Uterus (tissue), 4 donors: ENCODE results near the gene PFKFB2. TPM values are rescaled to one million over a fixed set of nuclear protein-coding genes. Genes with fewer than 3 reads are reported as not detected.

Source experiments
- DNase-seq, 2 donors: peaks; one replicate each; pipeline ENCODE4 v3.0.0-alpha.2; 2019 to 2020
- H3K27ac ChIP-seq, 2 donors: fragments of 200-600 bp; sonication (generic); 1 replicate in 1 of 2; 2 replicates in 1 of 2; pipeline ENCODE4 v1.5.1; 2016 to 2018
- H3K27me3 ChIP-seq, 2 donors: fragments of 200-600 bp; sonication (generic); one replicate each; pipeline ENCODE4 v1.5.1; 2018 to 2019; ENCODE audit warnings: control low read depth in 1 of 2
- H3K36me3 ChIP-seq, 2 donors: fragments of 200-600 bp; sonication (generic); one replicate each; pipeline ENCODE4 v1.5.1; 2019; ENCODE audit warnings: control low read depth in 1 of 2
- H3K4me1 ChIP-seq, 2 donors: fragments of 200-600 bp; sonication (generic); one replicate each; pipeline ENCODE4 v1.5.1; 2018 to 2019; ENCODE audit warnings: control low read depth in 1 of 2
- H3K4me3 ChIP-seq, 2 donors: fragments of 200-600 bp; sonication (generic); 1 replicate in 1 of 2; 2 replicates in 1 of 2; pipeline ENCODE4 v1.5.1; 2018 to 2019; ENCODE audit warnings: mild to moderate bottlenecking in 1 of 2
- H3K9me3 ChIP-seq, 2 donors: fragments of 200-600 bp; sonication (generic); one replicate each; pipeline ENCODE4 v1.5.1; 2019; ENCODE audit warnings: control low read depth in 1 of 2
- CTCF ChIP-seq, 4 experiments: fragments of 200-600 bp in 2 of 4; fragments of 450-650 bp in 2 of 4; sonication (generic) in 2 of 4; IDR thresholded peaks; one replicate each; pipeline ENCODE4 v1.5.1; 2016 to 2019; ENCODE audit warnings: antibody characterized with exemption in 4 of 4, mild to moderate bottlenecking in 2 of 4, moderate library complexity in 1 of 4
- POLR2A ChIP-seq, 2 donors: fragments of 450-650 bp; IDR thresholded peaks; one replicate each; pipeline ENCODE4 v1.6.1; 2016; ENCODE audit warnings: antibody characterized with exemption in 2 of 2, mild to moderate bottlenecking in 1 of 2, moderate library complexity in 1 of 2
- intact Hi-C: fragments of 100-400 bp; cut with DNase I; formaldehyde crosslinking; loops from one replicate; pipeline ENCODE4 v1.15.1; 2023; ENCODE audit warnings: low total_unique reads
- total RNA-seq, 4 donors: library from RNA; depleted of rRNA in 3 of 4; stranded (reverse); fragments of >200 nt in 3 of 4; gene quantifications; one replicate each; pipeline versions ENCODE4 v1.1.0 to v1.2.4, GENCODE V29; 2014 to 2023
- donor health status: DM: yes; HTN: yes; CAD: no.

Gene PFKFB2
- total RNA-seq, 4 donors from 2014 or later: 0.51 to 10.7 (median 2.9) TPM

GRCh38 chr1:207045453-207045852 is 7.6 kb upstream of the PFKFB2 start:
- no peaks in the 10 kb centered on the region for H3K36me3 ChIP-seq
- H3K4me3 ChIP-seq: no peak overlapping the region
- DNase-seq: no peak
- intact Hi-C loops: no loop called here
- TF ChIP-seq CTCF (IDR thresholded peaks at IDR 0.05) (no peak), POLR2A (IDR thresholded peaks at IDR 0.05) (no peak)
- H3K9me3 ChIP-seq: no peaks in the 10 kb centered on the region
- no peak overlapping the region for H3K27ac ChIP-seq
- no peaks in the 10 kb centered on the region for H3K27me3 ChIP-seq
- H3K4me1 ChIP-seq: peaks cover 0 to 10% of the 10 kb centered on the region in 2 donors

- intact Hi-C loops: no loop called here
These were observed 5.6 kb upstream of the PFKFB2 start for GRCh38 chr1:207047505-207047904.

GRCh38 chr1:207048041-207048440 is 5.0 kb upstream of the PFKFB2 start:
- DNase-seq: no peak
- no peaks in the 10 kb centered on the region for H3K36me3 ChIP-seq
- no peaks in the 10 kb centered on the region for H3K9me3 ChIP-seq
- intact Hi-C loops: no loop called here
- no peaks in the 10 kb centered on the region for H3K27me3 ChIP-seq
- no peak overlapping the region for H3K4me3 ChIP-seq
- no peak overlapping the region for H3K27ac ChIP-seq
- H3K4me1 ChIP-seq: peaks cover 0 to 10% of the 10 kb centered on the region in 2 donors
- TF ChIP-seq CTCF (IDR thresholded peaks at IDR 0.05) (no peak), POLR2A (IDR thresholded peaks at IDR 0.05) (no peak)

More at GRCh38 chr1:207047505-207047904, 5.6 kb upstream of the PFKFB2 start:
- H3K36me3 ChIP-seq: no peaks in the 10 kb centered on the region
- no peak overlapping the region for H3K27ac ChIP-seq
- H3K27me3 ChIP-seq: no peaks in the 10 kb centered on the region
- no peak for TF ChIP-seq POLR2A (IDR thresholded peaks at IDR 0.05)
- no peak for TF ChIP-seq CTCF (IDR thresholded peaks at IDR 0.05)
- H3K9me3 ChIP-seq: no peaks in the 10 kb centered on the region
- DNase-seq: no peak
- H3K4me1 ChIP-seq: peaks cover 0 to 10% of the 10 kb centered on the region in 2 donors
- H3K4me3 ChIP-seq: no peak overlapping the region

GRCh38 chr1:207049054-207049453 is 4.0 kb upstream of the PFKFB2 start:
- no peak for DNase-seq
- no peaks in the 10 kb centered on the region for H3K9me3 ChIP-seq
- H3K27ac ChIP-seq: no peak overlapping the region
- no peak for TF ChIP-seq CTCF (IDR thresholded peaks at IDR 0.05)
- TF ChIP-seq POLR2A (IDR thresholded peaks at IDR 0.05): no peak
- peaks cover 0 to 10% of the 10 kb centered on the region in 2 donors for H3K4me1 ChIP-seq
- no peaks in the 10 kb centered on the region for H3K36me3 ChIP-seq
- intact Hi-C loops: no loop called here
- no peaks in the 10 kb centered on the region for H3K27me3 ChIP-seq
- no peak overlapping the region for H3K4me3 ChIP-seq

GRCh38 chr1:207049514-207049913 is 3.6 kb upstream of the PFKFB2 start:
- peaks cover 0 to 10% of the 10 kb centered on the region in 2 donors for H3K4me1 ChIP-seq
- no peak for DNase-seq
- no peaks in the 10 kb centered on the region for H3K9me3 ChIP-seq
- H3K4me3 ChIP-seq: peak overlapping the region in 1 of 2 donors; percentile 82
- TF ChIP-seq POLR2A (IDR thresholded peaks at IDR 0.05): no peak
- TF ChIP-seq CTCF (IDR thresholded peaks at IDR 0.05): no peak
- no peaks in the 10 kb centered on the region for H3K27me3 ChIP-seq
- intact Hi-C loops: no loop called here
- H3K27ac ChIP-seq: peak overlapping the region in 1 of 2 donors; percentile 88
- H3K36me3 ChIP-seq: no peaks in the 10 kb centered on the region
